B cell (primary cell): ENCODE measurements around the gene FLRT1. TPM values are rescaled to one million over a fixed set of nuclear protein-coding genes. Genes with fewer than 3 reads are reported as not detected.

Source experiments
- ATAC-seq: fragments of 200-7000 bp; cut with Tn5 transposase; one replicate; pipeline ENCODE4 v1.10.0; 2021; ENCODE audit warnings: low read depth, mild to moderate bottlenecking, moderate number of reproducible peaks, moderate library complexity
- CTCF ChIA-PET: fragments of 350-600 bp; sonication (Branson Sonifier 250); formaldehyde crosslinking; loops from one replicate; lab custom pipeline; 2021; ENCODE audit warnings: antibody characterized with exemption, inconsistent platforms; lab: Charles Lee
- POLR2A ChIA-PET: fragments of 350-600 bp; sonication (Branson Sonifier 250); formaldehyde crosslinking; loops from one replicate; lab custom pipeline; 2021; ENCODE audit warnings: antibody characterized with exemption; lab: Charles Lee
- DNase-seq: peaks from one replicate; pipeline ENCODE4 v3.0.0; 2013
- H2AFZ ChIP-seq: 2 replicates; pipeline ENCODE4 v1.6.1; 2012; ENCODE audit warnings: mild to moderate bottlenecking, low read depth, low read length; ENCODE audit not compliant: insufficient read depth, poor library complexity, severe bottlenecking
- H3K27ac ChIP-seq, 2 donors: 1 replicate in 1 of 2; 2 replicates in 1 of 2; pipeline ENCODE4 v1.5.1; 2012 to 2013; ENCODE audit warnings: low read length in 2 of 2, mild to moderate bottlenecking in 2 of 2, moderate library complexity in 1 of 2
- H3K27me3 ChIP-seq, 4 experiments: fragments of 200-600 bp in 1 of 4; sonication (generic) in 1 of 4; replicated peaks in 1 of 4; 1 replicate in 2 of 4; 2 replicates in 2 of 4; pipeline versions ENCODE4 v1.6.1 to v1.7.0; 2013 to 2016; ENCODE audit warnings: low read length in 3 of 4, mild to moderate bottlenecking in 2 of 4, mixed read lengths in 1 of 4, moderate library complexity in 1 of 4; ENCODE audit not compliant: insufficient read depth in 4 of 4, control insufficient read depth in 3 of 4; ENCODE audit errors: control extremely low read depth in 1 of 4
- H3K36me3 ChIP-seq, 2 experiments: replicated peaks in 1 of 2; 1 replicate in 1 of 2; 2 replicates in 1 of 2; pipeline versions ENCODE4 v1.6.1 to v1.7.1; 2013; ENCODE audit warnings: low read length in 1 of 2; ENCODE audit not compliant: insufficient read depth in 2 of 2, control insufficient read depth in 1 of 2; ENCODE audit errors: control extremely low read depth in 1 of 2, extremely low read depth in 1 of 2
- H3K4me1 ChIP-seq, 2 donors: fragments of 200-600 bp in 1 of 2; sonication (generic) in 1 of 2; 1 replicate in 1 of 2; 2 replicates in 1 of 2; pipeline versions ENCODE4 v1.5.1 to v1.6.1; 2013 to 2017; ENCODE audit warnings: low read length in 2 of 2; ENCODE audit not compliant: control insufficient read depth in 2 of 2, insufficient read depth in 2 of 2
- H3K4me2 ChIP-seq: replicated peaks from 2 replicates; pipeline ENCODE3; 2012; ENCODE audit warnings: mild to moderate bottlenecking, low read depth, low read length; ENCODE audit not compliant: poor library complexity, severe bottlenecking
- H3K4me3 ChIP-seq, 5 experiments: fragments of 200-600 bp in 1 of 5; sonication (generic) in 1 of 5; 1 replicate in 3 of 5; 2 replicates in 2 of 5; pipeline versions ENCODE4 v1.5.1 to v1.7.0; 2011 to 2016; ENCODE audit warnings: low read length in 4 of 5, mild to moderate bottlenecking in 4 of 5, low read depth in 2 of 5, control low read depth in 1 of 5, moderate library complexity in 1 of 5; ENCODE audit not compliant: insufficient read depth in 1 of 5; ENCODE audit errors: control extremely low read depth in 1 of 5, extremely low read depth in 1 of 5
- H3K79me2 ChIP-seq: fragments of 200-600 bp; sonication (generic); one replicate; pipeline ENCODE4 v1.6.0; 2016; ENCODE audit warnings: low read length; ENCODE audit not compliant: control insufficient read depth, insufficient read depth
- H3K9ac ChIP-seq: fragments of 200-600 bp; sonication (generic); 2 replicates; pipeline ENCODE4 v1.6.1; 2017; ENCODE audit warnings: mild to moderate bottlenecking, low read length, moderate library complexity
- H3K9me3 ChIP-seq, 3 donors: one replicate each; pipeline versions ENCODE4 v1.6.1 to v1.7.1; 2013; ENCODE audit warnings: low read length in 2 of 3; ENCODE audit not compliant: control insufficient read depth in 2 of 3, insufficient read depth in 1 of 3; ENCODE audit errors: control extremely low read depth in 1 of 3
- H4K20me1 ChIP-seq: 2 replicates; pipeline ENCODE4 v1.6.0; 2012; ENCODE audit warnings: mild to moderate bottlenecking, low read length; ENCODE audit not compliant: insufficient read depth, control insufficient read depth, poor library complexity, severe bottlenecking
- H3K27ac Mint-ChIP-seq: one replicate; pipeline ENCODE4 v1.8.0; 2021; ENCODE audit warnings: mixed read lengths
- H3K27me3 Mint-ChIP-seq: one replicate; pipeline ENCODE4 v1.8.0; 2021; ENCODE audit warnings: mixed read lengths
- H3K4me1 Mint-ChIP-seq: one replicate; pipeline ENCODE4 v1.8.0; 2021; ENCODE audit warnings: mixed read lengths
- H3K4me3 Mint-ChIP-seq: one replicate; pipeline ENCODE4 v1.8.0; 2021; ENCODE audit warnings: mixed read lengths
- H3K9me3 Mint-ChIP-seq: one replicate; pipeline ENCODE4 v1.8.0; 2022; ENCODE audit warnings: mixed read lengths; ENCODE audit not compliant: insufficient read depth
- CTCF ChIP-seq: fragments of 200-600 bp; IDR thresholded peaks from one replicate; pipeline ENCODE4 v1.8.0; 2022; ENCODE audit warnings: antibody characterized with exemption, mild to moderate bottlenecking
- EZH2 ChIP-seq: IDR thresholded peaks from 2 replicates; pipeline ENCODE4 v1.6.1; 2012; ENCODE audit warnings: borderline replicate concordance, low read depth, mild to moderate bottlenecking, moderate library complexity, low read length; ENCODE audit not compliant: insufficient read depth, poor library complexity, severe bottlenecking
- WGBS: methylation state at CpG from one replicate; pipeline ENCODE4 v1.1.5; 2013; ENCODE audit warnings: missing lambda C conversion rate; ENCODE audit not compliant: insufficient coverage; 5-methylcytosine and 5-hydroxymethylcytosine counted together
- intact Hi-C: fragments of 100-400 bp; cut with micrococcal nuclease; formaldehyde crosslinking; loops from one replicate; pipeline ENCODE4 v1.10.0; 2022
- polyA plus RNA-seq: library from polyadenylated mRNA; depleted of rRNA; stranded (reverse); fragments of >200 nt; gene quantifications from 2 replicates; pipeline ENCODE4 v1.2.3, GENCODE V29; 2012
- total RNA-seq, 2 donors: library from RNA; stranded (reverse); fragments of 120-200 nt in 1 of 2; gene quantifications; 1 replicate in 1 of 2; 2 replicates in 1 of 2; pipeline versions ENCODE4 v1.2.3 to v1.2.4, GENCODE V29; 2013 to 2022

FLRT1 gene
- total and polyA plus RNA-seq, 2 donors (not counting 1 experiment from before 2014, with no cell fraction given) = not detected

- POLR2A ChIA-PET = no interaction called here
- DNase-seq = no peak
Measured at GRCh38 chr11:64005691-64006090, 30.0 kb upstream of the FLRT1 start.

GRCh38 chr11:64006398-64006797 lies 29.3 kb upstream of the FLRT1 start:
- peaks cover 0 to 40% (median 15%) of the 10 kb centered on the region in 4 experiments for H3K27me3 ChIP-seq
- H3K27ac ChIP-seq = no peak overlapping the region
- ChIA-PET POLR2A (no interaction called here), CTCF (interaction anchor here (1.1 kb wide), 1 partner anchor 141 kb away, joined by 4 read pairs; no protein-coding TSS in a partner anchor)
- H3K9ac ChIP-seq = no peak overlapping the region
- ATAC-seq = no peak
- TF ChIP-seq EZH2 = no peak
- Mint-ChIP-seq H3K4me3 (no peak overlapping the region), H3K27ac (no peak overlapping the region), H3K9me3 (no peaks in the 10 kb centered on the region), H3K27me3 (peaks cover 30% of the 10 kb centered on the region), H3K4me1 (peaks cover 11% of the 10 kb centered on the region)
- WGBS = 67% methylated on average over 7 of the region's 12 CpGs
- no peak overlapping the region for H3K4me3 ChIP-seq
- no peak for DNase-seq
- no peaks in the 10 kb centered on the region for H4K20me1 ChIP-seq
- H3K79me2 ChIP-seq = no peaks in the 10 kb centered on the region
- H3K9me3 ChIP-seq = peaks cover 0 to 30% (median 0%) of the 10 kb centered on the region in 3 donors
- no peak overlapping the region for H3K4me2 ChIP-seq
- H3K36me3 ChIP-seq = no peaks in the 10 kb centered on the region
- H3K4me1 ChIP-seq = peaks cover 15 to 16% of the 10 kb centered on the region in 2 donors
- intact Hi-C loops = no loop called here
- H2AFZ ChIP-seq = no peak overlapping the region

More at GRCh38 chr11:64005691-64006090, 30.0 kb upstream of the FLRT1 start:
- peaks cover 0 to 40% (median 18%) of the 10 kb centered on the region in 4 experiments for H3K27me3 ChIP-seq
- TF ChIP-seq EZH2 = no peak
- no peak for TF ChIP-seq CTCF
- H3K4me2 ChIP-seq = no peak overlapping the region
- Mint-ChIP-seq H3K4me1 (peaks cover 12% of the 10 kb centered on the region), H3K4me3 (no peak overlapping the region), H3K27me3 (peaks cover 30% of the 10 kb centered on the region), H3K27ac (no peak overlapping the region), H3K9me3 (no peaks in the 10 kb centered on the region)
- CTCF ChIA-PET = no interaction called here
- H3K27ac ChIP-seq = no peak overlapping the region
- no peaks in the 10 kb centered on the region for H3K79me2 ChIP-seq
- ATAC-seq = no peak
- H3K9me3 ChIP-seq = peaks cover 0 to 23% (median 0%) of the 10 kb centered on the region in 3 donors
- H4K20me1 ChIP-seq = no peaks in the 10 kb centered on the region
- no peak overlapping the region for H3K4me3 ChIP-seq
- intact Hi-C loops = no loop called here
- WGBS = 92% methylated on average over 3 of the region's 4 CpGs
- no peak overlapping the region for H3K9ac ChIP-seq
- no peak overlapping the region for H2AFZ ChIP-seq
- no peaks in the 10 kb centered on the region for H3K36me3 ChIP-seq
- peaks cover 20 to 21% of the 10 kb centered on the region in 2 donors for H3K4me1 ChIP-seq
